ENCODE results near the gene ABHD12. TPM values are rescaled to one million over a fixed set of nuclear protein-coding genes. Genes with fewer than 3 reads are reported as not detected.

ABHD12 gene
- total RNA-seq, 4 donors from 2014 or later = 41.6 to 75.8 (median 52.3) TPM

DNA sequence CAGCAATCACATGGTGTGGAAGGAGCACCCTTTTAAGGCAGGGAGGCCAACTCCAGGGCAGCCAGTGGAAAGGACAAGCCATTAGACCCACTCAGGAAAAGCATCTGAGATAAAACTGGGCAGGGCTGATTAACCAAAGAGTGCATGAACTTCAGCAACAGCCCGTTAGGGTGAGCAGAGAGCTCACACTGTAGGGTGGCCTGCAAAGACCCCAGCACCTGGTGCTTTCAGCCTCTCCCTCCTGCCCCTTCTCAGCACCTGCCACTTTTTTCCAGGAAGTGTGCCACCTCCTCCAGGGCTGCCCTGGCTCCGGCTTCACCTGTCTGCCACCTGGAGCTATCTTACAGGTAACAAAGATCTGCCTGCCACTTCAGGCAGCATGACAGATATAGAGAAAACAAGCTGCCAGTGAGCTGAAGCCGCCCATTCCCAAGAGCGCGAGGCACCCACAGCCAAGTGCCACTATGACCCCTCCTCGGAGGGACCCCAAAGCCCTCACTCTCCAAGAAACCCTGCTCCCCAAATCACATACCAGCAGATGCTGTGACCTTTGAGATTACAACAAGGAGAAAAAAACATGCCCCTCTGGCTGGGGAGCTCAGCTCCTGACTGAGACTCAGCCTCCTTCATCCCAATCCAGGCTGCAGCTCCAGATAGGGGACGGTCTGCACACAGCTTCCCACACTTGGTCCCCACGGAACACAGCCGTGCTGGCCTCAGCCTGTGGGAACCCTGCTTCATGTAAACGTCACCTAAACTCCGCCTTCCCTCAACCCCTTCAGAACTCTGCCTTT lies 71.2 kb downstream of the ABHD12 start:
- TF ChIP-seq POLR2AphosphoS5 (IDR thresholded peaks at IDR 0.05) (no peak), CTCF (IDR thresholded peaks at IDR 0.05) (no peak), POLR2A (IDR thresholded peaks at IDR 0.05) (no peak), EP300 (IDR thresholded peaks at IDR 0.05) (no peak)
- H3K9me3 ChIP-seq = no peaks in the 10 kb centered on the region
- peaks cover 37% of the 10 kb centered on the region for H3K36me3 ChIP-seq
- H3K27me3 ChIP-seq = no peaks in the 10 kb centered on the region
- peaks cover 8% of the 10 kb centered on the region for H3K4me1 ChIP-seq
- H3K4me3 ChIP-seq = no peak overlapping the region
- no peak for DNase-seq (ENCODE audit: low spot score in 2 of 2)
- WGBS = 88% methylated on average over 10 of the region's 11 CpGs
- H3K27ac ChIP-seq = peak overlapping the region; percentile 14

GRCh38 chr20:25318471-25319240 lies 72.0 kb downstream of the ABHD12 start:
- no peak for TF ChIP-seq POLR2A (IDR thresholded peaks at IDR 0.05)
- TF ChIP-seq CTCF (IDR thresholded peaks at IDR 0.05) = no peak
- TF ChIP-seq EP300 (IDR thresholded peaks at IDR 0.05) = no peak
- no peak for TF ChIP-seq POLR2AphosphoS5 (IDR thresholded peaks at IDR 0.05)
- Histone ChIP-seq H3K4me3 (no peak overlapping the region), H3K27me3 (no peaks in the 10 kb centered on the region), H3K27ac (peak overlapping the region; percentile 14), H3K36me3 (peaks cover 44% of the 10 kb centered on the region), H3K4me1 (peaks cover 8% of the 10 kb centered on the region), H3K9me3 (no peaks in the 10 kb centered on the region)
- DNase-seq (ENCODE audit: low spot score in 2 of 2) = no peak
- 79% methylated on average over 12 of the region's 16 CpGs for WGBS

GRCh38 chr20:25317351-25318075 lies 73.1 kb downstream of the ABHD12 start:
- no peak overlapping the region for H3K27ac ChIP-seq
- no peaks in the 10 kb centered on the region for H3K27me3 ChIP-seq
- no peak for DNase-seq (ENCODE audit: low spot score in 2 of 2)
- H3K4me1 ChIP-seq = peaks cover 8% of the 10 kb centered on the region
- no peak overlapping the region for H3K4me3 ChIP-seq
- 89% methylated on average over 15 of the region's 17 CpGs for WGBS
- H3K9me3 ChIP-seq = no peaks in the 10 kb centered on the region
- peaks cover 37% of the 10 kb centered on the region for H3K36me3 ChIP-seq
- TF ChIP-seq POLR2AphosphoS5 (IDR thresholded peaks at IDR 0.05) (no peak), CTCF (IDR thresholded peaks at IDR 0.05) (no peak), POLR2A (IDR thresholded peaks at IDR 0.05) (no peak), EP300 (IDR thresholded peaks at IDR 0.05) (no peak)

- Histone ChIP-seq H3K4me3 (no peak overlapping the region), H3K27ac (no peak overlapping the region), H3K27me3 (no peaks in the 10 kb centered on the region), H3K9me3 (no peaks in the 10 kb centered on the region), H3K4me1 (peaks cover 11% of the 10 kb centered on the region), H3K36me3 (peaks cover 31% of the 10 kb centered on the region)
- DNase-seq (ENCODE audit: low spot score in 2 of 2) = peak in 1 of 2 donors; percentile 14
- TF ChIP-seq EP300 (IDR thresholded peaks at IDR 0.05) (no peak), POLR2AphosphoS5 (IDR thresholded peaks at IDR 0.05) (no peak), CTCF (IDR thresholded peaks at IDR 0.05) (no peak), POLR2A (IDR thresholded peaks at IDR 0.05) (no peak)
- 96% methylated on average over 11 of the region's 11 CpGs for WGBS
Observed at GRCh38 chr20:25316506-25317190, 74.0 kb downstream of the ABHD12 start.
